Stimulated activated CD8-positive, alpha-beta memory T cell treated with anti-CD3 and anti-CD28 coated beads, Interleukin-15, amount 100 ng/mL, for 4 hours (primary cell): ENCODE data around the gene OR10A3.
"Not testable (repeated sequence)": the region's sequence is repeated elsewhere in the genome, so short reads cannot be mapped to it uniquely, and the experiment has no call there.

ENCODE experiments used
- DNase-seq, 2 donors: peaks; one replicate each; pipeline ENCODE4 v3.0.0-alpha.2; 2020; ENCODE audit warnings: low read depth in 2 of 2

Gene OR10A3, protein sequence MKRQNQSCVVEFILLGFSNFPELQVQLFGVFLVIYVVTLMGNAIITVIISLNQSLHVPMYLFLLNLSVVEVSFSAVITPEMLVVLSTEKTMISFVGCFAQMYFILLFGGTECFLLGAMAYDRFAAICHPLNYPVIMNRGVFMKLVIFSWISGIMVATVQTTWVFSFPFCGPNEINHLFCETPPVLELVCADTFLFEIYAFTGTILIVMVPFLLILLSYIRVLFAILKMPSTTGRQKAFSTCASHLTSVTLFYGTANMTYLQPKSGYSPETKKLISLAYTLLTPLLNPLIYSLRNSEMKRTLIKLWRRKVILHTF

GRCh38 chr11:7941608-7942007 lies at the start of gene OR10A3:
Gene OR10A3, minus strand, starts transcription at chr11:7941708. Its CDS starts 2,188 bp downstream, at chr11:7939520.
- no peak for DNase-seq

GRCh38 chr11:7987560-7987883 lies 46.0 kb upstream of the OR10A3 start:
- not testable (repeated sequence) for DNase-seq

DNA sequence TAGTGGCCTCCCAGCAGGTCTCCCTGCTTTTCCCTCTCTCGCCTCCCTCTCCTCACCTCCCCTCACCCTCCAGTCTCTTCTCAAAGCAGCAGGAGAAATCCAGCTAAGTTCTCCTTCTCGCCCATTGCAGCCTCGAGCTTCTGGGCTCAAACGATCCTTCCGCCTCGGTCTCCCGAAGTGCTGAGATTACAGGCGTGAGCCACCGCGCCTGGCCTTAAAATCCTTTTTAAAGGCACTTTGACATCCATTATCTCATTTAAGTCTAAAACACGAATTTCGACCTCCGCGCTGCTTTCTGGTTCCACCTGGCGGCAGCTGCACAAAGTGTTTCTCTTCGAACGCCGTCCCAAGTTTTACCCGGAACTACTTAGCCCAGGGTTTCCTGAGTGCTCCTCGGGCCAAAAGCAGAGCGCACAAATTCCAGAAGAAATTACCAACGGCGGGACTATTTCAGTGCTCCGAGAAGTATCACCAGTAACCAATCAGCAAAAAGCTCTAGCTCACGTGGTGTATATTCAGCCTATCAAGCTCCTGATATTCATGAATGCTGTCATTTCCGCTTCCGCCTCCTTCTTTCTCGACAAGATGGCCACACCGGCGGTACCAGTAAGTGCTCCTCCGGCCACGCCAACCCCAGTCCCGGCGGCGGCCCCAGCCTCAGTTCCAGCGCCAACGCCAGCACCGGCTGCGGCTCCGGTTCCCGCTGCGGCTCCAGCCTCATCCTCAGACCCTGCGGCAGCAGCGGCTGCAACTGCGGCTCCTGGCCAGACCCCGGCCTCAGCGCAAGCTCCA lies 45.5 kb upstream of the OR10A3 start, which contains the start of gene EIF3F:
EIF3F (plus strand) TSS at position 570 of the 792 bp plus-strand sequence; CDS start at position 586, 16 bp downstream.
- peak; percentile 67 to 84 for DNase-seq

- DNase-seq, result no peak
Observed at GRCh38 chr11:7983832-7984590, 42.5 kb upstream of the OR10A3 start.

DNA sequence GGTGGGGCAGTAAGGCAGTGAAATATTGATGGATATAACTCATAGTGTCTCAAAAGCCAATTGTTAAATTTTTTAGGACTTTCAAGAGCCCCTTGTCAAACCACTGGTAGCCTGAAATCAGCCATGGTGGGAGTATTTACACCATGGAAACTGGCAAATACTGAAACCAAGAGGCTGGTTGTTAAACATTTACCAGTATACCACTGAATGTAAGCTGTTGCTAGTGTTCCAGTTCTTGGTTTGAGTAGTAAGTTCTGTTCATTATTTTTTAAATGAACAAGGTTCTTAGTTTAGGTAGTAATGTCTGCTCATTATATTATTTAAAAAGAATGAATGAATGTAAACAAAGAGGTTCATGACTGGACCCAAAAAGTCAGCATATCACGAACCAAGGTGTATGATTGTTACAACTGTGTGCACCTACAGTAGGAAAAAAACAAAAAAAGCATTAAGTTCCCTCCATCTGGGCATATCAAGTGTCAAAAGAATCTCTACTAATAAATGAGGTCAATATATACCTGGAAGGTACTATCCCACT lies 41.1 kb upstream of the OR10A3 start:
- no peak for DNase-seq

- no peak for DNase-seq
Observed at GRCh38 chr11:7981619-7982157, 40.2 kb upstream of the OR10A3 start.

GRCh38 chr11:7977232-7977917 lies 35.9 kb upstream of the OR10A3 start:
- no peak for DNase-seq

DNA sequence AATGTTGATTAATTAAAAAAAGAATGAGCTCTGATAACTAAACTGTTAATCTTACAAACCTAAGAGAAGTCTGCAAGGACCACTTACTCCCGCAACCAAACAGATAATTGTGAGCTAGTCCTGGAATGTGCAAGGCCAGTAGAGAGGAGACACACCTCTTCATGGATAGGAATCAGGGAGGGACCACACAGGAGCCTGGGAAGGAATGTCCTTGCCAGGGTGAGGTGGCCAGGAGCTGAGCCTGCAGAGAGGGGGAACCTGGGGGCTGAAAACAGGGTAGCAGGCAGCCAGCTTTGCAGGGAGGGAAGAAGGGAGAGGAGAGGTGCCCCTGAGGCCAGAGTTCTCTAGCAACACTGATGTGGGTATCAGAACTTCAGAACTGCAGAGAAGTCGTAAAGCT lies 33.2 kb upstream of the OR10A3 start:
- DNase-seq, result no peak

- DNase-seq, result no peak
Observed at GRCh38 chr11:7973011-7973410, 31.5 kb upstream of the OR10A3 start.

GRCh38 chr11:7971846-7972245 lies 30.3 kb upstream of the OR10A3 start:
- DNase-seq, result no peak

GRCh38 chr11:7969756-7970646 lies 28.5 kb upstream of the OR10A3 start:
- no peak for DNase-seq

- no peak for DNase-seq
Observed at GRCh38 chr11:7968686-7969085, 27.2 kb upstream of the OR10A3 start.

- DNase-seq, result no peak
Observed at GRCh38 chr11:7967826-7968225, 26.3 kb upstream of the OR10A3 start.

GRCh38 chr11:7967097-7967496 lies 25.6 kb upstream of the OR10A3 start:
- no peak for DNase-seq

DNA sequence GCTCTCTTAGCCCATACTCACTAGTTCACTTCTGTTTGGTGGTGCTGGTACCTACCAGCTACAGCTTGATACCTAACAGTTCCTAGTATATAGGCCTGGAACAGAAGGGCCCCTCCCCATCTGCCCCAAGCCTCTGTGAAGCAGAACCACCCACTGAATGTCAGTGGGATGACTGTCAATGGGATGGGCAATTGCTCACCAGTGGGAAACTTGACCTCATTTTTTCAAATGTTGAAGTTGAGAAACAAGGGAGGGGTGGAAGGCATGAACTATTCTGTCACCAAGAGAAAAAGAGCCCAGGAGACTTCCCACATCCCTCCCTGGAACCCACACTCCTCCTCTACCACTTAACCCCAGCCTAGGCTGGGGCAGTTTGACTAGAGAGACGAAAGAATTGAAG lies 23.9 kb upstream of the OR10A3 start, which contains the start of gene NLRP10:
NLRP10 (minus strand) TSS at position 62 of the 400 bp plus-strand sequence. CDS start 1,952 bp downstream, outside the sequence.
- no peak for DNase-seq

GRCh38 chr11:7964873-7965272 lies 23.4 kb upstream of the OR10A3 start:
- no peak for DNase-seq

GRCh38 chr11:7964261-7964660 lies 22.8 kb upstream of the OR10A3 start:
- no peak for DNase-seq

- no peak for DNase-seq
Observed at GRCh38 chr11:7955191-7955590, 13.7 kb upstream of the OR10A3 start.

GRCh38 chr11:7949934-7950333 lies 8.4 kb upstream of the OR10A3 start:
- no peak for DNase-seq

GRCh38 chr11:7944123-7944522 lies 2.6 kb upstream of the OR10A3 start:
- no peak for DNase-seq
